Tongue (tissue), 2 donors: ENCODE measurements around the gene DGKB. TPM values are rescaled to one million over a fixed set of nuclear protein-coding genes. Genes with fewer than 3 reads are reported as not detected.

ENCODE experiments used
- DNase-seq: peaks from one replicate; pipeline ENCODE4 v3.0.0-alpha.2; 2015
- total RNA-seq: library from RNA; depleted of rRNA; stranded (reverse); fragments of >200 nt; gene quantifications from one replicate; pipeline ENCODE4 v1.2.3, GENCODE V29; 2014

The DGKB gene
- total RNA-seq, 1 donor from 2014 or later = 2.6 TPM

GRCh38 chr7:14449291-14449690 lies 453.3 kb downstream of the DGKB start:
- DNase-seq = no peak

GRCh38 chr7:14446829-14447228 lies 455.7 kb downstream of the DGKB start:
- DNase-seq = no peak

GRCh38 chr7:14446219-14446618 lies 456.3 kb downstream of the DGKB start:
- no peak for DNase-seq

- DNase-seq = no peak
Observed at GRCh38 chr7:14438366-14438765, 464.2 kb downstream of the DGKB start.

- no peak for DNase-seq
Observed at GRCh38 chr7:14436878-14437277, 465.7 kb downstream of the DGKB start.

GRCh38 chr7:14432924-14433323 lies 469.6 kb downstream of the DGKB start:
- peak; percentile 78 for DNase-seq

- no peak for DNase-seq
Observed at GRCh38 chr7:14430926-14431325, 471.6 kb downstream of the DGKB start.

GRCh38 chr7:14425559-14425958 lies 477.0 kb downstream of the DGKB start:
- no peak for DNase-seq

- DNase-seq = no peak
Observed at GRCh38 chr7:14424675-14425074, 477.9 kb downstream of the DGKB start.

- DNase-seq = no peak
Observed at GRCh38 chr7:14420768-14421167, 481.8 kb downstream of the DGKB start.

- no peak for DNase-seq
Observed at GRCh38 chr7:14419531-14419930, 483.0 kb downstream of the DGKB start.

GRCh38 chr7:14418633-14419032 lies 483.9 kb downstream of the DGKB start:
- no peak for DNase-seq

- no peak for DNase-seq
Observed at GRCh38 chr7:14414274-14414986, 488.1 kb downstream of the DGKB start.

GRCh38 chr7:14407246-14408015 lies 495.1 kb downstream of the DGKB start:
- no peak for DNase-seq

GRCh38 chr7:14403587-14403986 lies 499.0 kb downstream of the DGKB start:
- DNase-seq = no peak

- peak; percentile 58 for DNase-seq
Observed at GRCh38 chr7:14400271-14400670, 502.3 kb downstream of the DGKB start.

- peak; percentile 65 for DNase-seq
Observed at GRCh38 chr7:14398526-14398925, 504.0 kb downstream of the DGKB start.

GRCh38 chr7:14395860-14396259 lies 506.7 kb downstream of the DGKB start:
- DNase-seq = no peak

- no peak for DNase-seq
Observed at GRCh38 chr7:14394786-14395185, 507.8 kb downstream of the DGKB start.

GRCh38 chr7:14389595-14389994 lies 513.0 kb downstream of the DGKB start:
- DNase-seq = no peak

GRCh38 chr7:14389181-14389591 lies 513.4 kb downstream of the DGKB start:
- DNase-seq = no peak

- DNase-seq = no peak
Observed at GRCh38 chr7:14385074-14385473, 517.5 kb downstream of the DGKB start.

- peak; percentile 30 for DNase-seq
Observed at GRCh38 chr7:14381936-14382335, 520.6 kb downstream of the DGKB start.

- DNase-seq = no peak
Observed at GRCh38 chr7:14381306-14381705, 521.2 kb downstream of the DGKB start.
